ENCODE results near the gene CYB5R3. TPM values are rescaled to one million over a fixed set of nuclear protein-coding genes. Genes with fewer than 3 reads are reported as not detected.
"Not testable (repeated sequence)": the region's sequence is repeated elsewhere in the genome, so short reads cannot be mapped to it uniquely, and the experiment has no call there.

CYB5R3 gene
- total and polyA plus RNA-seq, 7 experiments from 2014 or later = 34.3 to 74.1 (median 42.3) TPM

- peak overlapping the region in 9 of 10 donors; percentile 29 to 96 (median 60) for H3K4me3 Mint-ChIP-seq
- POLR2A ChIA-PET = no interaction called here
Observed at GRCh38 chr22:42610186-42610585, 39.0 kb downstream of the CYB5R3 start.

GRCh38 chr22:42608823-42609361, 40.3 kb downstream of the CYB5R3 start:
- Histone ChIP-seq H3K36me3 (ENCODE audit: control insufficient read depth in 2 of 3, insufficient read depth in 3 of 3, low read length in 3 of 3) (peaks cover 0 to 38% (median 3%) of the 10 kb centered on the region in 3 experiments), H3K4me3 (ENCODE audit: low read length) (no peak overlapping the region), H3K27me3 (ENCODE audit: control insufficient read depth in 2 of 2, insufficient read depth in 2 of 2, low read length in 2 of 2) (no peaks in the 10 kb centered on the region), H3K27ac (ENCODE audit: low read depth, low read length) (no peak overlapping the region), H3K9me3 (ENCODE audit: control insufficient read depth in 2 of 3, low read length in 3 of 3) (no peaks in the 10 kb centered on the region), H3K4me1 (ENCODE audit: control insufficient read depth in 2 of 2, insufficient read depth in 2 of 2, low read length in 2 of 2) (peaks cover 37 to 44% of the 10 kb centered on the region in 2 donors)
- intact Hi-C loops (cut with micrococcal nuclease) = no loop called here
- DNase-seq (no peak), ATAC-seq (no peak)
- POLR2A ChIA-PET = interaction anchor here (0.9 kb wide), 1 partner anchor 13 kb away, joined by 3 read pairs; no protein-coding TSS in a partner anchor
- peaks cover 0 to 18% (median 9%) of the 10 kb centered on the region in 5 donors for H3K36me3 Mint-ChIP-seq
- H3K4me1 Mint-ChIP-seq = peaks cover 42 to 94% (median 70%) of the 10 kb centered on the region in 7 donors
- H3K4me3 Mint-ChIP-seq = peak overlapping the region in 3 of 10 donors; percentile 17 to 74 (median 19)
- H3K27me3 Mint-ChIP-seq = no peaks in the 10 kb centered on the region
- H3K9me3 Mint-ChIP-seq = peaks cover 0 to 1% (median 0%) of the 10 kb centered on the region in 11 donors
- H3K27ac Mint-ChIP-seq = peak overlapping the region in 1 of 9 donors; percentile 64
- CTCF ChIA-PET = interaction anchor here (1.6 kb wide), 1 partner anchor 9 kb away, joined by 3 read pairs; no protein-coding TSS in a partner anchor

More at GRCh38 chr22:42610186-42610585, 39.0 kb downstream of the CYB5R3 start:
- no peak overlapping the region for H3K4me3 ChIP-seq (ENCODE audit: low read length)
- peaks cover 37 to 44% of the 10 kb centered on the region in 2 donors for H3K4me1 ChIP-seq (ENCODE audit: control insufficient read depth in 2 of 2, insufficient read depth in 2 of 2, low read length in 2 of 2)
- Mint-ChIP-seq H3K36me3 (peaks cover 0 to 19% (median 9%) of the 10 kb centered on the region in 5 donors), H3K27me3 (peaks cover 0 to 5% (median 0%) of the 10 kb centered on the region in 5 donors), H3K9me3 (peaks cover 0 to 5% (median 0%) of the 10 kb centered on the region in 11 donors), H3K4me1 (peaks cover 49 to 88% (median 66%) of the 10 kb centered on the region in 7 donors), H3K27ac (peak overlapping the region; percentile 4 to 88 (median 60))
- no peak overlapping the region for H3K27ac ChIP-seq (ENCODE audit: low read depth, low read length)
- intact Hi-C loops (cut with micrococcal nuclease) = loop anchor here in 1 of 2 donors (5.0 to 10.0 kb wide), 2 partner anchors 78 to 925 kb away; partner anchors contain the start of gene SNU13
- ATAC-seq (no peak), DNase-seq (no peak)
- CTCF ChIA-PET = interaction anchor here (1.6 kb wide), 1 partner anchor 8 kb away, joined by 3 read pairs; no protein-coding TSS in a partner anchor
- H3K36me3 ChIP-seq (ENCODE audit: control insufficient read depth in 2 of 3, insufficient read depth in 3 of 3, low read length in 3 of 3) = peaks cover 0 to 31% (median 3%) of the 10 kb centered on the region in 3 experiments
- H3K27me3 ChIP-seq (ENCODE audit: control insufficient read depth in 2 of 2, insufficient read depth in 2 of 2, low read length in 2 of 2) = no peaks in the 10 kb centered on the region
- H3K9me3 ChIP-seq (ENCODE audit: control insufficient read depth in 2 of 3, low read length in 3 of 3) = no peaks in the 10 kb centered on the region

GRCh38 chr22:42608136-42608822, 40.9 kb downstream of the CYB5R3 start:
- ATAC-seq (no peak), DNase-seq (no peak)
- Mint-ChIP-seq H3K9me3 (peaks cover 0 to 1% (median 0%) of the 10 kb centered on the region in 11 donors), H3K27me3 (no peaks in the 10 kb centered on the region), H3K36me3 (peaks cover 0 to 17% (median 12%) of the 10 kb centered on the region in 5 donors), H3K27ac (peak overlapping the region in 1 of 9 donors; percentile 64), H3K4me1 (peaks cover 41 to 94% (median 71%) of the 10 kb centered on the region in 7 donors), H3K4me3 (peak overlapping the region in 4 of 10 donors; percentile 9 to 53 (median 27))
- intact Hi-C loops (cut with micrococcal nuclease) = no loop called here
- no peak overlapping the region for H3K4me3 ChIP-seq (ENCODE audit: low read length)
- peaks cover 0 to 41% (median 3%) of the 10 kb centered on the region in 3 experiments for H3K36me3 ChIP-seq (ENCODE audit: control insufficient read depth in 2 of 3, insufficient read depth in 3 of 3, low read length in 3 of 3)
- H3K4me1 ChIP-seq (ENCODE audit: control insufficient read depth in 2 of 2, insufficient read depth in 2 of 2, low read length in 2 of 2) = peaks cover 31 to 38% of the 10 kb centered on the region in 2 donors
- ChIA-PET POLR2A (interaction anchor here (0.9 kb wide), 1 partner anchor 12 kb away, joined by 3 read pairs; no protein-coding TSS in a partner anchor), CTCF (interaction anchor here (1.6 kb wide), 1 partner anchor 10 kb away, joined by 3 read pairs; no protein-coding TSS in a partner anchor)
- no peaks in the 10 kb centered on the region for H3K27me3 ChIP-seq (ENCODE audit: control insufficient read depth in 2 of 2, insufficient read depth in 2 of 2, low read length in 2 of 2)
- H3K27ac ChIP-seq (ENCODE audit: low read depth, low read length) = no peak overlapping the region
- H3K9me3 ChIP-seq (ENCODE audit: control insufficient read depth in 2 of 3, low read length in 3 of 3) = no peaks in the 10 kb centered on the region

GRCh38 chr22:42607641-42608040, 41.6 kb downstream of the CYB5R3 start:
- H3K36me3 Mint-ChIP-seq = peaks cover 0 to 18% (median 11%) of the 10 kb centered on the region in 5 donors
- H3K27me3 ChIP-seq (ENCODE audit: control insufficient read depth in 2 of 2, insufficient read depth in 2 of 2, low read length in 2 of 2); ATAC-seq; H3K27ac ChIP-seq (ENCODE audit: low read depth, low read length); H3K4me3 Mint-ChIP-seq; DNase-seq; H3K27ac Mint-ChIP-seq; CTCF ChIA-PET; H3K9me3 ChIP-seq (ENCODE audit: control insufficient read depth in 2 of 3, low read length in 3 of 3); H3K27me3 Mint-ChIP-seq; intact Hi-C loops (cut with micrococcal nuclease); H3K4me3 ChIP-seq (ENCODE audit: low read length); POLR2A ChIA-PET; H3K9me3 Mint-ChIP-seq: not testable (repeated sequence)
- H3K4me1 Mint-ChIP-seq = peaks cover 35 to 94% (median 71%) of the 10 kb centered on the region in 7 donors
- H3K36me3 ChIP-seq (ENCODE audit: control insufficient read depth in 2 of 3, insufficient read depth in 3 of 3, low read length in 3 of 3) = peaks cover 3 to 48% (median 4%) of the 10 kb centered on the region in 3 experiments
- H3K4me1 ChIP-seq (ENCODE audit: control insufficient read depth in 2 of 2, insufficient read depth in 2 of 2, low read length in 2 of 2) = peaks cover 25 to 31% of the 10 kb centered on the region in 2 donors

GRCh38 chr22:42604403-42604802, 44.8 kb downstream of the CYB5R3 start:
- intact Hi-C loops (cut with micrococcal nuclease) = no loop called here
- ATAC-seq (no peak), DNase-seq (no peak)
- H3K4me3 Mint-ChIP-seq = peak overlapping the region in 1 of 10 donors; percentile 53
- Histone ChIP-seq H3K4me3 (ENCODE audit: low read length) (no peak overlapping the region), H3K9me3 (ENCODE audit: control insufficient read depth in 2 of 3, low read length in 3 of 3) (no peaks in the 10 kb centered on the region), H3K27me3 (ENCODE audit: control insufficient read depth in 2 of 2, insufficient read depth in 2 of 2, low read length in 2 of 2) (no peaks in the 10 kb centered on the region), H3K4me1 (ENCODE audit: control insufficient read depth in 2 of 2, insufficient read depth in 2 of 2, low read length in 2 of 2) (peaks cover 3 to 9% of the 10 kb centered on the region in 2 donors), H3K27ac (ENCODE audit: low read depth, low read length) (no peak overlapping the region), H3K36me3 (ENCODE audit: control insufficient read depth in 2 of 3, insufficient read depth in 3 of 3, low read length in 3 of 3) (peaks cover 16 to 66% (median 18%) of the 10 kb centered on the region in 3 experiments)
- ChIA-PET POLR2A (interaction anchor here (1.0 kb wide), 1 partner anchor 10 kb away, joined by 3 read pairs; the partner anchor contains the start of gene POLDIP3), CTCF (no interaction called here)
- peaks cover 4 to 34% (median 16%) of the 10 kb centered on the region in 5 donors for H3K36me3 Mint-ChIP-seq
- H3K9me3 Mint-ChIP-seq = no peaks in the 10 kb centered on the region
- no peaks in the 10 kb centered on the region for H3K27me3 Mint-ChIP-seq
- H3K4me1 Mint-ChIP-seq = peaks cover 13 to 71% (median 45%) of the 10 kb centered on the region in 7 donors
- H3K27ac Mint-ChIP-seq = peak overlapping the region in 3 of 9 donors; percentile 32 to 57 (median 45)

GRCh38 chr22:42603427-42603826, 45.8 kb downstream of the CYB5R3 start:
- Histone ChIP-seq H3K36me3 (ENCODE audit: control insufficient read depth in 2 of 3, insufficient read depth in 3 of 3, low read length in 3 of 3) (peaks cover 23 to 74% (median 28%) of the 10 kb centered on the region in 3 experiments), H3K4me3 (ENCODE audit: low read length) (no peak overlapping the region), H3K27me3 (ENCODE audit: control insufficient read depth in 2 of 2, insufficient read depth in 2 of 2, low read length in 2 of 2) (no peaks in the 10 kb centered on the region), H3K4me1 (ENCODE audit: control insufficient read depth in 2 of 2, insufficient read depth in 2 of 2, low read length in 2 of 2) (peaks cover 0 to 3% of the 10 kb centered on the region in 2 donors), H3K9me3 (ENCODE audit: control insufficient read depth in 2 of 3, low read length in 3 of 3) (no peaks in the 10 kb centered on the region), H3K27ac (ENCODE audit: low read depth, low read length) (no peak overlapping the region)
- Mint-ChIP-seq H3K9me3 (no peaks in the 10 kb centered on the region), H3K27me3 (no peaks in the 10 kb centered on the region), H3K4me3 (peak overlapping the region in 1 of 10 donors; percentile 19), H3K36me3 (peaks cover 4 to 36% (median 17%) of the 10 kb centered on the region in 5 donors), H3K4me1 (peaks cover 8 to 61% (median 39%) of the 10 kb centered on the region in 7 donors), H3K27ac (peak overlapping the region in 3 of 9 donors; percentile 13 to 76 (median 52))
- CTCF ChIA-PET = no interaction called here
- intact Hi-C loops (cut with micrococcal nuclease) = no loop called here
- POLR2A ChIA-PET = interaction anchor here (1.0 kb wide), 1 partner anchor 11 kb away, joined by 3 read pairs; the partner anchor contains the start of gene POLDIP3
- no peak for DNase-seq
- no peak for ATAC-seq

Measured in naive thymus-derived CD4-positive, alpha-beta T cell (primary cell).